GM21786 (cell line): ENCODE results near the gene PPIL4.
"Not testable (repeated sequence)": the region's sequence is repeated elsewhere in the genome, so short reads cannot be mapped to it uniquely, and the experiment has no call there.

Experiments used
- ATAC-seq: cut with Tn5 transposase; IDR thresholded peaks from one replicate; pipeline ENCODE4 v1.9.1; 2021; ENCODE audit not compliant: unreplicated experiment

The PPIL4 gene

GRCh38 chr6:149462712-149463111 is 83.1 kb downstream of the PPIL4 start:
- ATAC-seq, result not testable (repeated sequence)

GRCh38 chr6:149461670-149462069 is 84.2 kb downstream of the PPIL4 start:
- ATAC-seq, result no peak

GRCh38 chr6:149460249-149460648 is 85.6 kb downstream of the PPIL4 start:
- not testable (repeated sequence) for ATAC-seq

- ATAC-seq, result no peak
Measured at GRCh38 chr6:149459761-149460160, 86.1 kb downstream of the PPIL4 start.

GRCh38 chr6:149458806-149459205 is 87.0 kb downstream of the PPIL4 start:
- no peak for ATAC-seq

GRCh38 chr6:149458196-149458595 is 87.6 kb downstream of the PPIL4 start:
- no peak for ATAC-seq

- ATAC-seq, result no peak
Measured at GRCh38 chr6:149457316-149457884, 88.4 kb downstream of the PPIL4 start.

- ATAC-seq, result no peak
Measured at GRCh38 chr6:149456311-149457021, 89.4 kb downstream of the PPIL4 start.

GRCh38 chr6:149455031-149455732 is 90.7 kb downstream of the PPIL4 start:
- no peak for ATAC-seq
